Panc1 (cell line): ENCODE data around the gene TNRC6B.

Source experiments
- POLR2AphosphoS5 ChIP-seq: IDR thresholded peaks from 2 replicates; pipeline ENCODE4 v1.6.1; 2012; ENCODE audit warnings: mild to moderate bottlenecking, low read depth, low read length, moderate library complexity
- REST ChIP-seq, 2 experiments: IDR thresholded peaks; 2 replicates each; pipeline ENCODE4 v1.6.1; 2011 to 2012; ENCODE audit warnings: low read depth in 2 of 2, control low read depth in 1 of 2, low read length in 1 of 2, mild to moderate bottlenecking in 1 of 2, moderate library complexity in 1 of 2; ENCODE audit not compliant: insufficient read depth in 1 of 2
- SIN3A ChIP-seq: IDR thresholded peaks from 2 replicates; pipeline ENCODE4 v1.6.1; 2012; ENCODE audit warnings: low read depth, mild to moderate bottlenecking, low read length, moderate library complexity, borderline replicate concordance; ENCODE audit not compliant: insufficient read depth
- TF ChIP-seq, protein P1 (sequence below): fragments of 450-650 bp; IDR thresholded peaks from 2 replicates; pipeline ENCODE4 v1.5.1; 2017; ENCODE audit warnings: mild to moderate bottlenecking

DNA sequence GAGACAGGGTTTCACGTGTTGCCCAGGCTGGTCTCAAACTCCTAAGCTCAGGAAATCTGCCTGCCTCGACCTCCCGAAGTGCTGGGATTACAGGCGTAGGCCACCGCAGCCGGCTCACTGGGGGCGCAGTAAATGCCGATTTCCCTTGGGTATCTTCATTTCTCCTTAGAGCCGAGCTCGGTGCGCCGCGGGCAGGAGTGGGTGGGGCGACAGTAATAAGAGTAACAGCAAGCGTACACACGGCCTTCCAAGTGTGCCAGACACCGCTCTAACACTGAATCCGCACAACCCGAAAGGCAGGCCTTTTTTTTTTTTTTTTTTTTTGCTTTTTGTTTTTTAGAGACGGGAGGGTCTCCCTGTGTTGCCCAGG, 168.1 kb downstream of the TNRC6B start:
- TF ChIP-seq, protein P1, sequence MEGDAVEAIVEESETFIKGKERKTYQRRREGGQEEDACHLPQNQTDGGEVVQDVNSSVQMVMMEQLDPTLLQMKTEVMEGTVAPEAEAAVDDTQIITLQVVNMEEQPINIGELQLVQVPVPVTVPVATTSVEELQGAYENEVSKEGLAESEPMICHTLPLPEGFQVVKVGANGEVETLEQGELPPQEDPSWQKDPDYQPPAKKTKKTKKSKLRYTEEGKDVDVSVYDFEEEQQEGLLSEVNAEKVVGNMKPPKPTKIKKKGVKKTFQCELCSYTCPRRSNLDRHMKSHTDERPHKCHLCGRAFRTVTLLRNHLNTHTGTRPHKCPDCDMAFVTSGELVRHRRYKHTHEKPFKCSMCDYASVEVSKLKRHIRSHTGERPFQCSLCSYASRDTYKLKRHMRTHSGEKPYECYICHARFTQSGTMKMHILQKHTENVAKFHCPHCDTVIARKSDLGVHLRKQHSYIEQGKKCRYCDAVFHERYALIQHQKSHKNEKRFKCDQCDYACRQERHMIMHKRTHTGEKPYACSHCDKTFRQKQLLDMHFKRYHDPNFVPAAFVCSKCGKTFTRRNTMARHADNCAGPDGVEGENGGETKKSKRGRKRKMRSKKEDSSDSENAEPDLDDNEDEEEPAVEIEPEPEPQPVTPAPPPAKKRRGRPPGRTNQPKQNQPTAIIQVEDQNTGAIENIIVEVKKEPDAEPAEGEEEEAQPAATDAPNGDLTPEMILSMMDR = no peak
- TF ChIP-seq POLR2AphosphoS5 = no peak
- no peak for TF ChIP-seq REST (IDR thresholded peaks at IDR 0.05; ENCODE audit: insufficient read depth in 1 of 2, low read depth in 2 of 2, low read length in 1 of 2)
- no peak for TF ChIP-seq SIN3A
